GM12891 (cell line): ENCODE measurements around the gene NAALADL2.

Source experiments
- DNase-seq: peaks from one replicate; pipeline ENCODE4 v3.0.0; 2011; ENCODE audit warnings: low spot score; ENCODE audit not compliant: insufficient read length
- FAIRE-seq: peaks from 2 replicates; lab custom pipeline; 2011; peaks lifted over from hg19 to GRCh38; lab: Jason Lieb, UNC
- PAX5 ChIP-seq: IDR thresholded peaks from 2 replicates; pipeline ENCODE4 v1.6.1; 2011; ENCODE audit warnings: low read length, moderate library complexity, mild to moderate bottlenecking; ENCODE audit not compliant: insufficient read depth, severe bottlenecking
- POLR2A ChIP-seq: IDR thresholded peaks from 2 replicates; pipeline ENCODE4 v1.6.1; 2011; ENCODE audit warnings: low read depth, low read length, control low read depth
- POLR2AphosphoS5 ChIP-seq: IDR thresholded peaks from 2 replicates; pipeline ENCODE4 v1.6.1; 2011; ENCODE audit warnings: low read depth, low read length, control low read depth
- POU2F2 ChIP-seq: IDR thresholded peaks from 2 replicates; pipeline ENCODE4 v1.6.1; 2011; ENCODE audit warnings: low read depth, mild to moderate bottlenecking, control low read depth, low read length, moderate library complexity
- SPI1 ChIP-seq: IDR thresholded peaks from 2 replicates; pipeline ENCODE4 v1.6.1; 2011; ENCODE audit warnings: low read depth, low read length, control low read depth
- TAF1 ChIP-seq: IDR thresholded peaks from 2 replicates; pipeline ENCODE4 v1.6.1; 2011; ENCODE audit warnings: low read depth, low read length, control low read depth

NAALADL2 gene

DNA sequence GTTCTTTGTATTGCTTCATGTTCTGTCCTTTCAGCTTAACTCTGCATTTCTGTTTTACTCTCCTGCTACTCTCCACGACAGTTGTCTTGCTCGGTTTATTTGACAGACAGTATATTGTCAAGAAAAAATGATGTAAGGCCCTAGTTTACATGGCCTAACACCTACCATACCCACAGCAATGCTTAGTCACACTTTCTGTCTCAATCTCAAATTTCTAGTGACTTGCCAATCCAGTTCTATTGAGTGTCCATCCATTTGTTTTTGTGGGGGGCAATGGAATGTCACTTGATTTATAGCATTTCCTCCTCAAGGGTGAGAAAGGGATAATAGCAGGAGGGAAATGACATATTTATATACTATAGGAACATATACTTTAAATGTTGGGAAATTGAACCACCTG, 676.2 kb downstream of the NAALADL2 start:
- TF ChIP-seq SPI1 = no peak
- TF ChIP-seq PAX5 = no peak
- no peak for TF ChIP-seq POLR2A
- no peak for TF ChIP-seq TAF1
- no peak for TF ChIP-seq POU2F2
- no peak for FAIRE-seq

DNA sequence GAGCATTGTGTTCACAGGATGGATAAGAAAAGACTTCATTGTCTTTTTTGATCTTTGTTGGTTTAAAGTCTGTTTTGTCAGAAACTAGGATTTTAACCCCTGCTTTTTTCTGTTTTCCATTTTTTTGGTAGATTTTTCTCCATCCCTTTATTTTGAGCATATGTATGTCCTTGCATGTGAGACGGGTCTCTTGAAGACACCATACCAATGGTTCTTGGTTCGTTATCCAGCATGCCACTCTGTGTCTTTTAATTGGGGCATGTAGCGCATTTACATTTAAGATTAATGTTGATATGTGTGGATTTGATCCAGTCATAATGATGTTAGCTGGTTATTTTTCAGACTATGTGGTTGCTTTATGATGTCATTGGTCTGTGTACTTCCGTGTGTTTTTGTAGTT, 687.0 kb downstream of the NAALADL2 start:
- no peak for TF ChIP-seq POU2F2
- FAIRE-seq (no peak), DNase-seq (no peak)

More for the DNA sequence above, 676.2 kb downstream of the NAALADL2 start:
- DNase-seq = no peak

DNA sequence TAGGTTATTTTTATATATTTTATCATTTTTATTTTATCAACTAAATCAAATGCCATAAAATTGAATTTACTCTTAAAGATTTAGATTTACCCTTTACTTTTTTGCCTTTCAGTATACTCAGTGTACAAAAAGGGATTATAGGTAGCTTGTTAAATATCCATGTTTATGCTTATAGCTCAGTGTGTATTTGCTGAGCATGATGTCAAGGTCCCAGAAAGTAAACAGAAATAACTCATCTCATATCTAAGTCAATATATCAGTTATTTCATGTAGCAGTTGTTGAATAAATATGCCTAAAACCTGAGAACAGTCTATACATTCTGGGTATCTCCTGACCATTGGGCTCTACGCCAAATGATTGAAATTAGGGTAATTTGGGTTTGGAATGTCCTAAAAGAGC, 693.8 kb downstream of the NAALADL2 start:
- FAIRE-seq (no peak), DNase-seq (no peak)
- TF ChIP-seq SPI1 (no peak), POLR2AphosphoS5 (no peak), PAX5 (no peak), POU2F2 (no peak), POLR2A (no peak), TAF1 (no peak)

DNA sequence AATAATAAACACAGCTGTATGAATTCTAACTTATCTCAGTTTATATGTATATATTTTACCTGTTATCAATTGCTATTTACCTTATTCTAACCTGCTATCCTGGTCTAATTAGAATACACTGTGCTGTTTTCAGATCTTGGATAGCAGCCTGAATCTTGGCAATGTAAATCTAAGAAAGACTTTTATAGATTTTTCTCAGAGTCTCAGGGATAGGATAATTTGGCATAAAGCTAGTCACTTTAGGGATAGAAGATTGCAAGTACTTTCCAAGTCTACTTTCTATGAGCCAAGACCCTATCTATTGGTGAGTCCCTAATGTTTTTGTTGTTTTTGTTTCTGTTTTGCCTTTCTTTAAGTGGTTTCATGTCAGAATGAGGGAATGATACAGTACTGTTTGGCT, 695.7 kb downstream of the NAALADL2 start:
- FAIRE-seq (no peak), DNase-seq (no peak)
- TF ChIP-seq TAF1 (no peak), POLR2A (no peak), POLR2AphosphoS5 (no peak), POU2F2 (no peak), PAX5 (no peak), SPI1 (no peak)

DNA sequence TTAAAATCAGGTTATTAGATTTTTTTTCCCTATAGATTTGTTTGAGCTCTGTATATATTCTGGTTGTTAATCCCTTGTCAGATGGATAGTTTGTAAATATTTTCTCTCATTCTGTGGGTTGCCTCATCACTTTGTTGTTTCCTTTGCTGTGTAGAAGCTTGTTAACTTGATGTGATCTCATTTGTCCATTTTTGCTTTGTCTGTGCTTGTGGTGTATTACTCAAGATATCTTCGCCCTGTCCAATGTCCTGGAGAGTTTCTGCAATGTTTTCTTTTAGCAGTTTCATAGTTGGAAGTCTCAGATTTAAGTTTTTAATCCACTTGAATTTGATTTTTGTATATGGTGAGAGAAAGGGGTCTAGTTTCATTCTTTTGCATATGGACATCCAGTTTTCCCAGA, 699.1 kb downstream of the NAALADL2 start:
- FAIRE-seq = no peak
- no peak for DNase-seq
- TF ChIP-seq POU2F2 (no peak), POLR2AphosphoS5 (no peak), SPI1 (no peak), PAX5 (no peak), POLR2A (no peak), TAF1 (no peak)

DNA sequence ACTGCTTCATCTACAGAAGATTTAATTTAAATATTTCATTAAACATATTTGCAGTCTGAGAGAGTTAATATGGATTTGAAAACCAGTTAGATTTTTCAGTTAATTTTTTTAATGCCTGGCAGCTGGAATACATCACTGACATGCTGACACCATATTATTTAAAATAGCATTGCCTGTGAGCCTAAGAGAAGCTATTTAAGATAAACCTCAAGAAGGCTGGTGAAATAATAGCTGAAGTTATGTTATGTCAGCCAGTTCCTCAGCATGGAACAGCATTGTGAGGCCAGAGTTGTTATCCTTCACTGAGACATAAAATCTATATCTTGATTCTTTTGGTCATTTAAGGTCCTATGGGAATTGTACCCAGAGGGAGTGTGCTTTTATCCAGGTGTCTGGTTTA, 705.2 kb downstream of the NAALADL2 start:
- DNase-seq (no peak), FAIRE-seq (no peak)
- TF ChIP-seq POLR2A = no peak
- no peak for TF ChIP-seq PAX5
- TF ChIP-seq TAF1 = no peak
- no peak for TF ChIP-seq POLR2AphosphoS5
- no peak for TF ChIP-seq SPI1
- TF ChIP-seq POU2F2 = no peak

DNA sequence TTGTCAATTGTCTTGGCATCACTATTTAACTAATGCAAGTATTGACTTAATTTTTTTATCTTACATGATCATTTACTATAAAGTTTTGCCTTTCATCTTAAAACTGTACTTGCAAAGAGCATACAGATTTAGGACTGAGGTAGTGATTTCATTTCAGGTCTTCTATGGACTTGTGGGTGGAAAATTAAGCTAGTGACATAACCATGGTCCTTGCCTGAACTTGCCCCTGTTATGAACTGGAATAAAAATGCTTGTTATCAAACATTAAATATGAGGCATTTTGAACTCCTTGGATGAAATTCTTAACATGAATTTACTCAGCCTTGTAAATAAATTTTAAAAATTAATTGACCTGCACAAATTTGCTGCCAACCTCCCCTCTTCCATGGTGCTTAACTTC, 712.0 kb downstream of the NAALADL2 start:
- no peak for FAIRE-seq
- TF ChIP-seq TAF1 (no peak), SPI1 (no peak), POLR2A (no peak), POLR2AphosphoS5 (no peak), PAX5 (no peak), POU2F2 (no peak)
- DNase-seq = no peak

DNA sequence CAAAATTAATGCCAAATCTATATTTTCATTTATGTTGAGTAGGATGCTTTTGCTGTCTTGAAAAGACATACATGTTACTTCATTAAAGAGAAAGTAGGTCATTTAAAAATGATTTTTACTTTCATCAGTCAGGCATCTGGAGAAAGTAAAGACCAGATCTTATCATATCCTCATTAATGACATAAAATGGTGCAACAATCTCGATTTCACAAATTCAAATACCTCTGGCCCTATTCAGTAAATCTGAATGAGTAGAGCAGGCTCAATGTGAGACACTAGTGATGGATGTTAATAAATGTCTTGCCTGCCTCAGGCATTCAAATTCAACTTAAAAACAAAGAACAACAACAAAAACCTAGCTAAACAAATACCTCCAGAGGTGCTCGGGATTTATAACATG, 714.1 kb downstream of the NAALADL2 start:
- DNase-seq (no peak), FAIRE-seq (no peak)
- no peak for TF ChIP-seq SPI1
- no peak for TF ChIP-seq TAF1
- no peak for TF ChIP-seq POLR2A
- no peak for TF ChIP-seq POU2F2
- no peak for TF ChIP-seq POLR2AphosphoS5
- no peak for TF ChIP-seq PAX5

DNA sequence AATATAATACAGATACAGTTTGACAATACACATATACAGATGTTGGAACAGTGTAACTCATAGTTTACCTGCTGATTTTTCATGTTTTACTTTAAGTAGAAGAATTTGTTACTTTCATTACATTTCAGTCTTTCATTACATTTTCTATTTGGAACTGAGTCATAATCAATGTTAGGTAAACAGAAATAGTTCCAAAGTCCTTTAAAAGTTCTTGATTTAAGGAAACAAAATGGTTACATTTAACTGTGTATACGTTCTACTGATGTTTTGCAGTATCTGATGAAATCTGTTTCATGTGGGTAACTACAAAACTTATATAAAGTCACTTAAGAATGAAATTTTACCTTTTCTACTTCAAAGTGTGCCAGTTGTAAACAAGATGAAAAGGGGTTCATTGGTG, 721.2 kb downstream of the NAALADL2 start:
- FAIRE-seq (no peak), DNase-seq (no peak)
- TF ChIP-seq PAX5 (no peak), TAF1 (no peak)

DNA sequence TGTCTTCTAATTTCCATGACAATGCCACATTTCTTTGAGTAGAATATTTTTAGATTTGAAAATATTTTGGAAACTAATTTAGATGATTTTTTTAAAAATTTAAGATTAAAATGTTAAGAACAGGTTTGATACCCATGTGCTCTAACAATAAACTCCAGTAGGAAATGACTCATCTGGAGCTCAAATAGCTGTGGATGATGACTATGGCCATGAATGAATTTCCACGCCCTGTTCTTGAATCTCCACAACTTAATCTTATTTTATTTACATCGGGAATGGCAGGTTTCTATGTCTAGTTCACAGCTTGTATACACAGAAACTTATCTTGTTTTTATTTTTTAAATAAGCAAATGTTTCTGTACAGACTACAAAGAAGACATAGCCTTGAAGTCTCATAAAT, 726.8 kb downstream of the NAALADL2 start:
- no peak for DNase-seq
- FAIRE-seq = no peak

More for the DNA sequence above, 726.8 kb downstream of the NAALADL2 start:
- TF ChIP-seq POLR2AphosphoS5 = no peak
- no peak for TF ChIP-seq TAF1
- no peak for TF ChIP-seq SPI1
- no peak for TF ChIP-seq POU2F2
- no peak for TF ChIP-seq POLR2A
- TF ChIP-seq PAX5 = no peak
